Upper lobe of right lung (tissue), 1 donor: ENCODE measurements around the gene STXBP2. TPM values are rescaled to one million over a fixed set of nuclear protein-coding genes. Genes with fewer than 3 reads are reported as not detected.

Source experiments
- ATAC-seq: fragments of 200-7000 bp; cut with Tn5 transposase; one replicate; pipeline ENCODE4 v1.9.1; 2020; ENCODE audit warnings: mild to moderate bottlenecking, moderate library complexity
- DNase-seq: peaks from one replicate; pipeline ENCODE4 v3.0.0-alpha.2; 2020
- H3K27ac ChIP-seq: fragments of 200-600 bp; one replicate; pipeline ENCODE4 v1.8.0; 2022
- H3K27me3 ChIP-seq: fragments of 200-600 bp; one replicate; pipeline ENCODE4 v1.8.0; 2022; ENCODE audit warnings: mild to moderate bottlenecking
- H3K36me3 ChIP-seq: fragments of 200-600 bp; one replicate; pipeline ENCODE4 v1.8.0; 2022
- H3K4me1 ChIP-seq: fragments of 200-600 bp; one replicate; pipeline ENCODE4 v1.8.0; 2022
- H3K4me3 ChIP-seq: fragments of 200-600 bp; one replicate; pipeline ENCODE4 v1.8.0; 2022; ENCODE audit warnings: mild to moderate bottlenecking
- H3K9me3 ChIP-seq: fragments of 200-600 bp; one replicate; pipeline ENCODE4 v1.8.0; 2022
- CTCF ChIP-seq: fragments of 200-600 bp; IDR thresholded peaks from one replicate; pipeline ENCODE4 v1.8.0; 2022; ENCODE audit warnings: antibody characterized with exemption
- intact Hi-C: fragments of 100-400 bp; cut with DNase I; formaldehyde crosslinking; loops from one replicate; pipeline ENCODE4 v1.11.0; 2022
- total RNA-seq: library from RNA; stranded (reverse); fragmentation: NEBNext Ultra II Directional; extraction: Animal tissue kit (Norgen Biotek cat#: 25700); gene quantifications from one replicate; pipeline ENCODE4 v1.2.1, GENCODE V29; 2021
- donor health status: DM: no; HTN: yes; CAD: no; lungs with severe emphysema.

STXBP2 gene
- total RNA-seq, 1 donor from 2014 or later, result 162 TPM

GRCh38 chr19:7657131-7657751, 20.3 kb downstream of the STXBP2 start:
- TF ChIP-seq CTCF, result no peak
- H3K36me3 ChIP-seq, result no peaks in the 10 kb centered on the region
- ATAC-seq (peak; percentile 83), DNase-seq (peak; percentile 87)
- no peak overlapping the region for H3K4me3 ChIP-seq
- no peaks in the 10 kb centered on the region for H3K27me3 ChIP-seq
- no peaks in the 10 kb centered on the region for H3K9me3 ChIP-seq
- H3K27ac ChIP-seq, result peak overlapping the region; percentile 79
- H3K4me1 ChIP-seq, result peaks cover 10% of the 10 kb centered on the region
- intact Hi-C loops, result no loop called here

GRCh38 chr19:7658219-7658686, 21.3 kb downstream of the STXBP2 start:
- Histone ChIP-seq H3K36me3 (no peaks in the 10 kb centered on the region), H3K27ac (peak overlapping the region; percentile 79), H3K4me1 (peaks cover 8% of the 10 kb centered on the region), H3K9me3 (no peaks in the 10 kb centered on the region), H3K27me3 (no peaks in the 10 kb centered on the region), H3K4me3 (no peak overlapping the region)
- TF ChIP-seq CTCF, result no peak
- ATAC-seq (peak; percentile 63), DNase-seq (no peak)
- intact Hi-C loops, result no loop called here

GRCh38 chr19:7661744-7662538, 25.0 kb downstream of the STXBP2 start:
- TF ChIP-seq CTCF, result no peak
- Histone ChIP-seq H3K36me3 (no peaks in the 10 kb centered on the region), H3K4me3 (no peak overlapping the region), H3K27ac (no peak overlapping the region), H3K27me3 (peaks cover 3% of the 10 kb centered on the region), H3K9me3 (no peaks in the 10 kb centered on the region), H3K4me1 (peaks cover 8% of the 10 kb centered on the region)
- intact Hi-C loops, result no loop called here
- no peak for ATAC-seq
- no peak for DNase-seq

GRCh38 chr19:7662657-7663056, 25.7 kb downstream of the STXBP2 start:
- DNase-seq (no peak), ATAC-seq (no peak)
- no peak overlapping the region for H3K4me3 ChIP-seq
- H3K36me3 ChIP-seq, result no peaks in the 10 kb centered on the region
- peaks cover 7% of the 10 kb centered on the region for H3K4me1 ChIP-seq
- peaks cover 5% of the 10 kb centered on the region for H3K27me3 ChIP-seq
- intact Hi-C loops, result no loop called here
- TF ChIP-seq CTCF, result no peak
- H3K27ac ChIP-seq, result no peak overlapping the region
- H3K9me3 ChIP-seq, result no peaks in the 10 kb centered on the region

GRCh38 chr19:7663706-7664105, 26.8 kb downstream of the STXBP2 start:
- Histone ChIP-seq H3K9me3 (no peaks in the 10 kb centered on the region), H3K27ac (no peak overlapping the region), H3K4me3 (no peak overlapping the region), H3K4me1 (no peaks in the 10 kb centered on the region), H3K36me3 (no peaks in the 10 kb centered on the region), H3K27me3 (peaks cover 5% of the 10 kb centered on the region)
- intact Hi-C loops, result no loop called here
- ATAC-seq, result no peak
- no peak for TF ChIP-seq CTCF
- no peak for DNase-seq
